CD4-positive, alpha-beta T cell treated with Interferon alpha-2 for 1 hour (primary cell): ENCODE results near the gene NXF2.
A peak's percentile ranks its signal among the peaks of the same experiment; 100 is the strongest.
"Not testable (repeated sequence)": the region's sequence is repeated elsewhere in the genome, so short reads cannot be mapped to it uniquely, and the experiment has no call there.

ENCODE experiments used
- DNase-seq, 2 donors: peaks; one replicate each; pipeline ENCODE4 v3.0.0-alpha.2; 2020 to 2022

The NXF2 gene

GRCh38 chrX:102246893-102247292 is at the start of gene NXF2:
Gene NXF2 (plus strand): TSS chrX:102247167. CDS start chrX:102307079, 59,912 bp downstream.
- DNase-seq = not testable (repeated sequence)

GRCh38 chrX:102207940-102208339 is 39.0 kb upstream of the NXF2 start:
- DNase-seq = not testable (repeated sequence)

GRCh38 chrX:102214986-102215385 is 32.0 kb upstream of the NXF2 start, which contains the start of gene TCP11X1:
Gene TCP11X1 (plus strand): TSS chrX:102215301.
- DNase-seq = not testable (repeated sequence)

GRCh38 chrX:102216497-102216896 is 30.5 kb upstream of the NXF2 start:
- DNase-seq = not testable (repeated sequence)

- not testable (repeated sequence) for DNase-seq
Observed at GRCh38 chrX:102235678-102236077, 11.3 kb upstream of the NXF2 start.

- DNase-seq = not testable (repeated sequence)
Observed at GRCh38 chrX:102240265-102240664, 6.7 kb upstream of the NXF2 start.

GRCh38 chrX:102272231-102272630 is 25.3 kb downstream of the NXF2 start:
- not testable (repeated sequence) for DNase-seq

GRCh38 chrX:102338162-102338561 is 91.2 kb downstream of the NXF2 start:
- DNase-seq = no peak

- peak in 1 of 2 donors; percentile 52 for DNase-seq
Observed at GRCh38 chrX:102339312-102340298, 92.6 kb downstream of the NXF2 start.

- DNase-seq = no peak
Observed at GRCh38 chrX:102341867-102342266, 94.9 kb downstream of the NXF2 start.

GRCh38 chrX:102345916-102346315 is 98.9 kb downstream of the NXF2 start:
- peak; percentile 25 to 56 for DNase-seq
